Measurements from ENCODE around the gene IL32.
A peak's percentile ranks its signal among the peaks of the same experiment; 100 is the strongest.

IL32 gene

DNA sequence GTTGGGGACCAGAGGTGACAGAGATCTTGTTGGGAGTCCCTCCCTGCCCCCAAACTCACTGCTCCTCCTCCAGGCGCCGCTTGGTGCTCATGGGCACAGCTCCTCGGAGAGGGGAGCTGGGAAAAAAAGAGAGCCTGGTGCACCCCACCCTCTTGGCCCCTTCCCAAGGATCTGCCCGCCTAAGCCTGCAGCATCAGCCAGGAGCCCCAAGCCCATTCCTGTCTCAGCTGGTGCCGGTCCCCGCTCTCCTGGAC, 42.1 kb upstream of the IL32 start:
- H3K36me3 ChIP-seq: peaks cover 0 to 21% (median 16%) of the 10 kb centered on the region in 3 donors
- intact Hi-C loops (cut with DNase I; ENCODE audit: low total_unique reads): no loop called here
- H3K4me3 ChIP-seq: peak overlapping the region; percentile 73 to 88
- peaks cover 0 to 54% (median 42%) of the 10 kb centered on the region in 4 donors for H3K4me1 ChIP-seq
- peak overlapping the region; percentile 95 to 96 for H3K27ac ChIP-seq
- no peaks in the 10 kb centered on the region for H3K9me3 ChIP-seq
- H3K27me3 ChIP-seq: peaks cover 0 to 12% of the 10 kb centered on the region in 2 donors
- DNase-seq: no peak
- TF ChIP-seq, protein P1, sequence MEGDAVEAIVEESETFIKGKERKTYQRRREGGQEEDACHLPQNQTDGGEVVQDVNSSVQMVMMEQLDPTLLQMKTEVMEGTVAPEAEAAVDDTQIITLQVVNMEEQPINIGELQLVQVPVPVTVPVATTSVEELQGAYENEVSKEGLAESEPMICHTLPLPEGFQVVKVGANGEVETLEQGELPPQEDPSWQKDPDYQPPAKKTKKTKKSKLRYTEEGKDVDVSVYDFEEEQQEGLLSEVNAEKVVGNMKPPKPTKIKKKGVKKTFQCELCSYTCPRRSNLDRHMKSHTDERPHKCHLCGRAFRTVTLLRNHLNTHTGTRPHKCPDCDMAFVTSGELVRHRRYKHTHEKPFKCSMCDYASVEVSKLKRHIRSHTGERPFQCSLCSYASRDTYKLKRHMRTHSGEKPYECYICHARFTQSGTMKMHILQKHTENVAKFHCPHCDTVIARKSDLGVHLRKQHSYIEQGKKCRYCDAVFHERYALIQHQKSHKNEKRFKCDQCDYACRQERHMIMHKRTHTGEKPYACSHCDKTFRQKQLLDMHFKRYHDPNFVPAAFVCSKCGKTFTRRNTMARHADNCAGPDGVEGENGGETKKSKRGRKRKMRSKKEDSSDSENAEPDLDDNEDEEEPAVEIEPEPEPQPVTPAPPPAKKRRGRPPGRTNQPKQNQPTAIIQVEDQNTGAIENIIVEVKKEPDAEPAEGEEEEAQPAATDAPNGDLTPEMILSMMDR (IDR thresholded peaks at IDR 0.05): no peak

DNA sequence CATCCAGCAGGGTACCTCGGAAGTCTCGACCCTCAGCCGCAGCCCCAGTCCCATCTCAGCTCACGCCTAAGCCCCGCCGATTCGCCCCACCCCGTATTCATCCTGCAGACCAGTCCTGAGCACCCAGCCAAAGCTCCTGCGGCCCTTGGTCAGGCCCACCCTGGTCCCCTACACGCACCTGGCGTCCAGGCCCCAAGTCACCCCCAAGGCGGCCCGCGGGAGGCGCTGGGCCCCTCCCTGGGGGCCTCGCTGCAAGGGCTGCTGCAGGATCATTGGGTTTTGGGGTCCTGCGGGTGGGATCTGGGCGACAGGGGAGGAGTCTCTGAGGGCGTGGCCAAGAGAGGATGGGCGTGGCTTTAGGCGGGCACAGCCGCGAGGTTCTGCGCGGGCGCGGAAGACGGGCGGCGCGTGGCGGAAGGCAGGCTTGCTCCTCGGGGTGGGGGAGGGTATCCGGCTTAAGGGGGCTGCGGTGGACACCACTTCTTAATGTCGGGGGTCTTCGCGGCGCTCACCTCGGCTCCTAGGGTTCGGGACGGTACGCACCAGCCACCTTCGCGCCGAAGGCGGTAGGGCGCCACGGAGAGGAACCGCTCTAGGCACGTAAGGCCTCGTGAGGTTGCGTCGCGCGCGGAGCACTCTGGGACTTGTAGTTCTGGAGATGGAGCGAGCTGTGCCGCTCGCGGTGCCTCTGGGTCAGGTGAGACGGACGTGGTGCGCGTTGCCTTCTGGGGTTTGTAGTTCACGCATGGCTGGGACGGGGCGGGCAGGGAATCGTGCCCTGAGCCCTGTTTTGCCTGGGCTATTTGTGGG, 41.6 kb upstream of the IL32 start, which contains the start of the genes HCFC1R1 and THOC6:
TSS of gene HCFC1R1 (minus strand) at position 274 of the 810 bp plus-strand sequence. CDS start at position 273, 1 bp downstream.
TSS of gene THOC6 (plus strand) at position 367 of the 810 bp plus-strand sequence. CDS start at position 659, 292 bp downstream.
- Histone ChIP-seq H3K4me1 (peaks cover 0 to 55% (median 47%) of the 10 kb centered on the region in 4 donors), H3K4me3 (peak within 1 kb of the TSS; percentile 73 to 88), H3K9me3 (no peaks in the 10 kb centered on the region), H3K27me3 (peaks cover 0 to 7% of the 10 kb centered on the region in 2 donors), H3K36me3 (peaks cover 0 to 21% (median 16%) of the 10 kb centered on the region in 3 donors), H3K27ac (peak within 1 kb of the TSS; percentile 95 to 96)
- TF ChIP-seq, protein P1 (IDR thresholded peaks at IDR 0.05): no peak
- DNase-seq: peak; percentile 98 to 99
- intact Hi-C loops (cut with DNase I; ENCODE audit: low total_unique reads): no loop called here

DNA sequence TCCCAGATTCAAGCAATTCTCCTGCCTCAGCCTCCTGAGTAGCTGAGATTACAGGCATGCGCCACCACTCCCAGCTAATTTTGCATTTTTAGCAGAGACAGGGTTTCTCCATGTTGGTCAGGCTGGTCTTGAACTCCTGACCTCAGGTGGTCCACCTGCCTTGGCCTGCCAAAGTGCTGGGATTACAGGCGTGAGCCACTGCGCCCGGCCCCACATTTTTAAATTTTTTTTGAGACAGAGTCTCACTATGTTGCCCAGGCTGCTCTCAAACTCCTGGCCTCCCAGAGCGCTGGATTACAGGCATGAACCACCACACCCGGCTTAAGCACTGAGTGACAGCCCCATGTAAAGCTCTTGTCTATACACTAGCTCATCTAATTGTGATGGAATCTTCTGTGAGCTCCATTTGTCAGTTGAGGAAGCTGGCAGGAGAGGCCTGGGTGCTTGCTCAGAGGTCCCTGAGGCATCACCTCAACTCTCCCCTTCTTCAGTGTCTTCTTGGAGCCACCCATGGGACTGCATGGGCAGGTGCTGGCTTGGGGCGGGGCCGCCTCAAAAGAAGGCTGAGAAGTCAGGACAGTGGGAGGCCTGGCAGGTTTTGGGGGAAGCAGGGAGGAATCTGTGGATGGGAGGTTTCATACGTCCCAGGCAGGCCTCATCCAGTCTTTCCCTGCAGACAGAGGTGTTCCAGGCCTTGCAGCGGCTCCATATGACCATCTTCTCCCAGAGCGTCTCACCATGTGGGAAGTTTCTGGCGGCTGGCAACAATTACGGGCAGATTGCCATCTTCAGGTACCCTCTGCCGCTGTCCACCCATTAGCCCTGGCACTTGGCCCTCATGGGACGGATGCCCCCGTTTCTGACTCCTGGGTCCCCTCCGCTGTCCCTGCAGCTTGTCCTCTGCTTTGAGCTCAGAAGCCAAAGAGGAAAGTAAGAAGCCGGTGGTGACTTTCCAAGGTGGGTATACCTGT, 40.1 kb upstream of the IL32 start:
- no peaks in the 10 kb centered on the region for H3K9me3 ChIP-seq
- no peak for DNase-seq
- no peak overlapping the region for H3K27ac ChIP-seq
- H3K27me3 ChIP-seq: peaks cover 0 to 15% of the 10 kb centered on the region in 2 donors
- H3K36me3 ChIP-seq: peaks cover 0 to 21% (median 16%) of the 10 kb centered on the region in 3 donors
- H3K4me3 ChIP-seq: no peak overlapping the region
- TF ChIP-seq, protein P1 (IDR thresholded peaks at IDR 0.05): no peak
- peaks cover 0 to 59% (median 50%) of the 10 kb centered on the region in 4 donors for H3K4me1 ChIP-seq
- intact Hi-C loops (cut with DNase I; ENCODE audit: low total_unique reads): no loop called here

DNA sequence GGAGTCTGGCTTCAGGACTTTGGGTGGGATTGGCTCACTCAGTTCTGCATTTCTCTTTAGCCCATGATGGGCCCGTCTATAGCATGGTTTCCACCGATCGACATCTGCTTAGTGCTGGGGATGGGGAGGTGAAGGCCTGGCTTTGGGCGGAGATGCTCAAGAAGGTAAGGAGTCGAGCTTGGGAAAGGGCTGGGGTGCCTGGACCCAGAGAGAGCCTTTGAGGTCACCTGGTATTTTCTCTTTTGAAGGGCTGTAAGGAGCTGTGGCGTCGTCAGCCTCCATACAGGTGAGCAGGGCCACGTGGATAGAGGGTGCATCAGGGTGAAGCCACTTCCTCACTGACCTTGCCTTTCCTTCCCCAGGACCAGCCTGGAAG, 39.4 kb upstream of the IL32 start:
- H3K27me3 ChIP-seq: peaks cover 0 to 21% of the 10 kb centered on the region in 2 donors
- H3K4me3 ChIP-seq: no peak overlapping the region
- TF ChIP-seq, protein P1 (IDR thresholded peaks at IDR 0.05): no peak
- DNase-seq: no peak
- peaks cover 0 to 21% (median 16%) of the 10 kb centered on the region in 3 donors for H3K36me3 ChIP-seq
- H3K4me1 ChIP-seq: peaks cover 0 to 58% (median 50%) of the 10 kb centered on the region in 4 donors
- intact Hi-C loops (cut with DNase I; ENCODE audit: low total_unique reads): no loop called here
- no peaks in the 10 kb centered on the region for H3K9me3 ChIP-seq
- no peak overlapping the region for H3K27ac ChIP-seq

GRCh38 chr16:3026609-3027488, 38.6 kb upstream of the IL32 start:
- peaks cover 0 to 27% of the 10 kb centered on the region in 2 donors for H3K27me3 ChIP-seq
- TF ChIP-seq, protein P1 (IDR thresholded peaks at IDR 0.05): no peak
- H3K4me1 ChIP-seq: peaks cover 0 to 53% (median 42%) of the 10 kb centered on the region in 4 donors
- intact Hi-C loops (cut with DNase I; ENCODE audit: low total_unique reads): no loop called here
- H3K36me3 ChIP-seq: peaks cover 0 to 21% (median 16%) of the 10 kb centered on the region in 3 donors
- DNase-seq: no peak
- no peak overlapping the region for H3K27ac ChIP-seq
- H3K9me3 ChIP-seq: no peaks in the 10 kb centered on the region
- H3K4me3 ChIP-seq: no peak overlapping the region

Measured in tibial artery (tissue), 4 donors.